Nephron progenitor cell (in vitro differentiated cells): ENCODE data around the gene SLX4.

Source experiments
- DNase-seq: peaks from one replicate; pipeline ENCODE4 v3.0.0; 2021
- H3K27ac Mint-ChIP-seq: 2 replicates; pipeline ENCODE4 v1.8.0; 2021; ENCODE audit warnings: mild to moderate bottlenecking, moderate library complexity, mixed read lengths
- H3K27me3 Mint-ChIP-seq: 2 replicates; pipeline ENCODE4 v1.8.0; 2021; ENCODE audit warnings: mild to moderate bottlenecking, low read depth, mixed read lengths; ENCODE audit not compliant: poor library complexity
- H3K36me3 Mint-ChIP-seq: 2 replicates; pipeline ENCODE4 v1.8.0; 2021; ENCODE audit warnings: low read depth, mixed read lengths
- H3K4me1 Mint-ChIP-seq: 2 replicates; pipeline ENCODE4 v1.8.0; 2021; ENCODE audit warnings: mixed read lengths
- H3K4me3 Mint-ChIP-seq: 2 replicates; pipeline ENCODE4 v1.8.0; 2021; ENCODE audit warnings: mild to moderate bottlenecking, moderate library complexity, mixed read lengths
- H3K9me3 Mint-ChIP-seq: 2 replicates; pipeline ENCODE4 v1.8.0; 2021; ENCODE audit warnings: mild to moderate bottlenecking, moderate library complexity, mixed read lengths
- TF ChIP-seq, protein P1 (sequence below): fragments of 200-600 bp; sonication (generic); IDR thresholded peaks from 2 replicates; pipeline ENCODE4 v1.5.0; 2021; ENCODE audit warnings: antibody characterized with exemption

The SLX4 gene

GRCh38 chr16:3579776-3580175 is 31.6 kb downstream of the SLX4 start:
- no peak for DNase-seq
- Mint-ChIP-seq H3K9me3 (no peaks in the 10 kb centered on the region), H3K4me1 (peaks cover 14% of the 10 kb centered on the region), H3K27me3 (peaks cover 3% of the 10 kb centered on the region), H3K4me3 (no peak overlapping the region), H3K27ac (no peak overlapping the region), H3K36me3 (peaks cover 17% of the 10 kb centered on the region)
- TF ChIP-seq, protein P1, sequence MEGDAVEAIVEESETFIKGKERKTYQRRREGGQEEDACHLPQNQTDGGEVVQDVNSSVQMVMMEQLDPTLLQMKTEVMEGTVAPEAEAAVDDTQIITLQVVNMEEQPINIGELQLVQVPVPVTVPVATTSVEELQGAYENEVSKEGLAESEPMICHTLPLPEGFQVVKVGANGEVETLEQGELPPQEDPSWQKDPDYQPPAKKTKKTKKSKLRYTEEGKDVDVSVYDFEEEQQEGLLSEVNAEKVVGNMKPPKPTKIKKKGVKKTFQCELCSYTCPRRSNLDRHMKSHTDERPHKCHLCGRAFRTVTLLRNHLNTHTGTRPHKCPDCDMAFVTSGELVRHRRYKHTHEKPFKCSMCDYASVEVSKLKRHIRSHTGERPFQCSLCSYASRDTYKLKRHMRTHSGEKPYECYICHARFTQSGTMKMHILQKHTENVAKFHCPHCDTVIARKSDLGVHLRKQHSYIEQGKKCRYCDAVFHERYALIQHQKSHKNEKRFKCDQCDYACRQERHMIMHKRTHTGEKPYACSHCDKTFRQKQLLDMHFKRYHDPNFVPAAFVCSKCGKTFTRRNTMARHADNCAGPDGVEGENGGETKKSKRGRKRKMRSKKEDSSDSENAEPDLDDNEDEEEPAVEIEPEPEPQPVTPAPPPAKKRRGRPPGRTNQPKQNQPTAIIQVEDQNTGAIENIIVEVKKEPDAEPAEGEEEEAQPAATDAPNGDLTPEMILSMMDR = no peak

DNA sequence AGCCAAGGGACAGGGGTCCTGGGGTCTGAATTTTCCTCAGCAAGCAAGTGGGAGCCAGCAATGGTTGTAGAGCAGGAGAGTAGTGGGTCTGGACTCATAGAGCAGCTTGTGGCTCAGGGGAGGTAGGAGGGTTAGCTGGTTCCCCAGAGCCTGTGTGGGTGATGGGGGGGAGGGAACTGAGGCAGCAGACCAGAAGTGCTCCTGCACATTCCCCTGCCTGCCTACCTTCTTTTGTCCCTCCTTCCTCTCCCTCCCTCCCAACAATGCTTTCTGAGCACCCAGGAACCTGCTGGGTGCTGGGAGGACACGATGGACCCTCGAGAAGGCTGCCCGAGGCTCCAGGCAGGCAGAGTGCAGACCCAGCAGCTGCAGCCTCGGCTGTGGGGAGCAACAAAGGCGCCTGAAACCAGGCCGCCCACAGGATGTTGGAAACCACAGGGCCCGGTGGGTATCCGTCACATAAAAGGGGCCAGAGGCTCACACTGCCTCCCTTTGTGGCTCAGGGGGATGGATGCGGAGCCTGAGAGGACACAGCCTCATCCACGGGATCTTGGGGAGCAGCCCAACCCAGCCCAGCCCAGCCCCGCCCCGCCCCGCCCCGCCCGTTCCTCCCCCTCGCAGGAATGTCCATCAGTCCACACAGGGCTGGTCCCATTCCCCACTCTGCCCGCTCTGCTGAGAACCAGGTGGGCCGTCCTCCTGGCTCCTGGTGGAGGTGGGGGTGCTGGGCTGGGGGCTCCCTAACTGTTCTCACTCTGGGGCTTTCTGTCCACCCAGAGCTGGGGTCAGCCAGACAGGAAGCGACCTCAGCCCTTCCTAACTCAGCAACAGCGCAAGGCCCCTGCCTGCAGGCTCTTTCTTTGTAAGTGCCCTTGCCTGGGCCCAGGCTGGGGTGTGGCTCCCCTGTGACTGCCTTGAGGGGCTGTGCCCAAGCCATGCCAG is 32.5 kb downstream of the SLX4 start:
- Mint-ChIP-seq H3K4me1 (peaks cover 14% of the 10 kb centered on the region), H3K27me3 (peaks cover 3% of the 10 kb centered on the region), H3K4me3 (no peak overlapping the region), H3K9me3 (no peaks in the 10 kb centered on the region), H3K27ac (peak overlapping the region; percentile 68), H3K36me3 (peaks cover 8% of the 10 kb centered on the region)
- DNase-seq = no peak
- TF ChIP-seq, protein P1 = no peak

- Mint-ChIP-seq H3K27ac (peak overlapping the region; percentile 68), H3K9me3 (no peaks in the 10 kb centered on the region), H3K4me3 (no peak overlapping the region), H3K4me1 (peaks cover 14% of the 10 kb centered on the region), H3K27me3 (peaks cover 3% of the 10 kb centered on the region), H3K36me3 (peaks cover under 1% of the 10 kb centered on the region)
- no peak for DNase-seq
- TF ChIP-seq, protein P1 = no peak
These were observed 33.3 kb downstream of the SLX4 start for GRCh38 chr16:3578121-3578520.

DNA sequence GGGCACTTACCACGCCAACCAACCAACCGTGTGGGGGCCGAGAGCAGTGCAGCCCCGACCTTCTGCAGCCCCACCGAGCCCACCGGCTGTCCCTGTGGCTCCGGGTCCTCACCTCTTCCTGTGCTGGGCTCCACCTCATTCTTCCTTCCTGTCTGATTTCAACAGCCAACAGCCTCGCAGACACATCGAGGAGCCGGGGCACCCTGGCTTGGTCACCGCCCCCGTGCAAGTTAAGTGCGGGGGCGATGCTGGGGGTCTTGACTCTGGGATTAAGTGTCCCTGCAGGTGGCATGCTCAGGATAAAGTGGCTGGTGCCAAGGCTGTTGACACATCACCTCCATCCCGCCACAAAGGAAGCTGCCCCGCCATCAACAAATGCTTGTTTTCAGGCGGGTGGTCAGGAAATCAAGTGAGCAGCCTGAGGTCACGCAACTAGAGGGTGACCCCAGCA is 34.1 kb downstream of the SLX4 start, which contains the start of gene NLRC3:
Gene NLRC3, minus strand, starts transcription at position 102 of the 451 bp plus-strand sequence. CDS start 12,367 bp downstream, outside the sequence.
- no peak within 1 kb of the TSS for H3K4me3 Mint-ChIP-seq
- DNase-seq = no peak
- peak within 1 kb of the TSS; percentile 68 for H3K27ac Mint-ChIP-seq
- H3K4me1 Mint-ChIP-seq = peaks cover 14% of the 10 kb centered on the region
- no peaks in the 10 kb centered on the region for H3K9me3 Mint-ChIP-seq
- TF ChIP-seq, protein P1 = no peak
- H3K36me3 Mint-ChIP-seq = no peaks in the 10 kb centered on the region
- peaks cover 3% of the 10 kb centered on the region for H3K27me3 Mint-ChIP-seq

- Mint-ChIP-seq H3K4me3 (no peak overlapping the region), H3K27me3 (peaks cover 3% of the 10 kb centered on the region), H3K4me1 (peaks cover 14% of the 10 kb centered on the region), H3K27ac (no peak overlapping the region), H3K36me3 (no peaks in the 10 kb centered on the region), H3K9me3 (peaks cover 2% of the 10 kb centered on the region)
- DNase-seq = no peak
- TF ChIP-seq, protein P1 = no peak
These were observed 35.2 kb downstream of the SLX4 start for GRCh38 chr16:3576211-3576610.
